NT2/D1 (cell line): ENCODE measurements around the gene SLC17A8.
A peak's percentile ranks its signal among the peaks of the same experiment; 100 is the strongest.

Experiments
- DNase-seq: peaks from one replicate; pipeline ENCODE4 v3.0.0-alpha.2; 2011; ENCODE audit warnings: low read depth, low spot score
- H3K27me3 ChIP-seq: 2 replicates; pipeline ENCODE4 v1.6.0; 2011; ENCODE audit warnings: mild to moderate bottlenecking; ENCODE audit not compliant: insufficient read length, insufficient read depth
- H3K36me3 ChIP-seq: 2 replicates; pipeline ENCODE4 v1.6.1; 2011; ENCODE audit warnings: mild to moderate bottlenecking, low read length, mixed read lengths; ENCODE audit not compliant: insufficient read depth, insufficient read length
- H3K4me1 ChIP-seq: 2 replicates; pipeline ENCODE4 v1.5.1; 2011; ENCODE audit not compliant: insufficient read depth, insufficient read length
- H3K4me3 ChIP-seq: 2 replicates; pipeline ENCODE4 v1.5.1; 2011; ENCODE audit warnings: low read depth; ENCODE audit not compliant: insufficient read length
- H3K9ac ChIP-seq: 2 replicates; pipeline ENCODE4 v1.6.0; 2011; ENCODE audit warnings: low read depth; ENCODE audit not compliant: insufficient read length
- H3K9me3 ChIP-seq: 2 replicates; pipeline ENCODE4 v1.5.1; 2011; ENCODE audit warnings: mild to moderate bottlenecking, low read length; ENCODE audit not compliant: insufficient read depth
- SUZ12 ChIP-seq: IDR thresholded peaks from 2 replicates; pipeline ENCODE4 v1.6.1; 2011; ENCODE audit not compliant: insufficient read length, insufficient read depth; ENCODE audit errors: extremely low read depth
- YY1 ChIP-seq: IDR thresholded peaks from 2 replicates; pipeline ENCODE4 v1.6.1; 2011; ENCODE audit not compliant: insufficient read length, insufficient read depth
- ZNF274 ChIP-seq: IDR thresholded peaks from 2 replicates; pipeline ENCODE4 v1.6.1; 2011; ENCODE audit warnings: mild to moderate bottlenecking, low read depth, low read length

SLC17A8 gene

DNA sequence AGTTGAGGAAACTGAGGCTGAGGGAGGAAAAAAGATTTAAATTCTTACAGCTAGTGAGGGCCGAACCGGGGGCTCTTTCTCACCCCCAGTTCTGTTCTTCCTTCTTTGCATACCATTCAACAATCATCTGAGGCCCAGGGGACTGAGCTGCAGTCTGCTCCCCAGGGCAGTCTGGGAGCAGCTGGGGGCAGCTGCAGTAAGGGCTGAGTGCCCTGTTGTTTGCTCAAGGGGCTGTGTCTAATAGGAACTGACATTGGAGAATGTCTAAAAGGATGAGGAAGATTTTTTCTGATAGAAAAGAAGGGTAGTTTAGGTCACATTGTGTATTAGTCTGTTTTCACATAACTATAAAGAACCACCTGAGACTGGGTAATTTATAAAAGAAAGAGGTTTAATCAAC, 42.2 kb downstream of the SLC17A8 start:
- Histone ChIP-seq H3K9ac (no peak overlapping the region), H3K9me3 (no peaks in the 10 kb centered on the region), H3K36me3 (no peaks in the 10 kb centered on the region), H3K4me1 (no peaks in the 10 kb centered on the region), H3K4me3 (no peak overlapping the region), H3K27me3 (no peaks in the 10 kb centered on the region)
- DNase-seq = no peak
- TF ChIP-seq ZNF274 (no peak), YY1 (no peak), SUZ12 (no peak)

DNA sequence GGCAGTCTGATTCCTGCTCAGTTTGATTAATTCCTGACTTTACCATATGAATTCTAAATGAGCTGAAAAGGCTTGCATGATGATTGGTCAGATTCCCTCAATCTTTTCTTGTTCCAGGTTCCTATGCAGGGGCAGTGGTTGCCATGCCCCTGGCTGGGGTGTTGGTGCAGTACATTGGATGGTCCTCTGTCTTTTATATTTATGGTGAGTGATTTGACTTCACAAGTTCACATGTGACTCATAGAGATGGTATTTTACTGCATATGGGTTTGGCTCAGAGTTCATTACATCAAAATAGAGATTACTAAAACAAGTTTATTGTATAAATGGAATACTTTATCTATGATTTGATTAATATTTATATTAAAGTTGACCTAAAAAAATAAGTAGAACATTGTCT, 44.8 kb downstream of the SLC17A8 start:
- no peak for TF ChIP-seq YY1
- no peak for TF ChIP-seq SUZ12
- no peak for TF ChIP-seq ZNF274

DNA sequence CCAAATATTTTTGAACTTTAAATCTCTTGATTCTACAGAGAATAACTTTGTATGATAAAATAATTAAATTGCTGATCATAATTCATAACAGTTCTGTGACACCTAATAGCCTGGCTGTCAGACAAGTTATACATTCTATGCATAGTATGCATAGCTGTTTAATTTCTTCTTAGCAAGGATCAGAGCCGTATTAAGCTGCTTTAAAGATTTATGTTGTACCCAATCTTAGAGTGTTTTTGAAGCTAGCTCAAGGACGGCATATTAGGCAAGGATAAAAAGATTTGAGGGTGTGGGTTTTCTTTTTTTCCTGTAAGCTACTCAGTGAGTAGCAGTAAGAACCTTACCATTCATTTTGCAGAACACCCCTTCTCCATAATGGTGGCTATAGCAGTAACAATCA, 45.9 kb downstream of the SLC17A8 start:
- H3K9me3 ChIP-seq = no peaks in the 10 kb centered on the region
- H3K27me3 ChIP-seq = no peaks in the 10 kb centered on the region
- no peak overlapping the region for H3K4me3 ChIP-seq
- no peak for DNase-seq
- no peaks in the 10 kb centered on the region for H3K36me3 ChIP-seq
- no peak for TF ChIP-seq ZNF274
- TF ChIP-seq YY1 = no peak
- no peak for TF ChIP-seq SUZ12
- no peaks in the 10 kb centered on the region for H3K4me1 ChIP-seq
- no peak overlapping the region for H3K9ac ChIP-seq

More for the DNA sequence above, 44.8 kb downstream of the SLC17A8 start:
- Histone ChIP-seq H3K9me3 (no peaks in the 10 kb centered on the region), H3K36me3 (no peaks in the 10 kb centered on the region), H3K27me3 (no peaks in the 10 kb centered on the region), H3K9ac (no peak overlapping the region), H3K4me1 (no peaks in the 10 kb centered on the region), H3K4me3 (no peak overlapping the region)
- no peak for DNase-seq

DNA sequence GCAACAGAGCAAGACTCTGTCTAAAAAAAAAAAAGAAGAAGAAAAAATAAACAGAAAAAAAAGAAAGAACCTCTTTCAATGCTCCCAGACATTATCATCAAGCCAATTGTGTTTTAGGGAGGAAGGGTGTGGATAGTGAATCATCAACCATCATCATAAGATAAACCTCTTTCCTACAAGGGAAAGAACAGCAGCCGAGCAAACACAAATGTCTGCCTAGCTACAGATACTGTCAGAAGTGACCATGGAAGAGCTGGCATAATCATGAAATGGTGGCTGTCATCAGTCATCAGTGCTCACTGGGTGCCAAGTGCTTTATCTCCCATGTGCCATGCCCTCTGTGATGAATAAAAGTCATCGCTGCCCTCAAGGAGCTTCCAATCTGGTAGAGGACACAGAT, 46.6 kb downstream of the SLC17A8 start:
- DNase-seq = no peak
- no peaks in the 10 kb centered on the region for H3K27me3 ChIP-seq
- TF ChIP-seq YY1 = no peak
- TF ChIP-seq SUZ12 = no peak
- no peak for TF ChIP-seq ZNF274

DNA sequence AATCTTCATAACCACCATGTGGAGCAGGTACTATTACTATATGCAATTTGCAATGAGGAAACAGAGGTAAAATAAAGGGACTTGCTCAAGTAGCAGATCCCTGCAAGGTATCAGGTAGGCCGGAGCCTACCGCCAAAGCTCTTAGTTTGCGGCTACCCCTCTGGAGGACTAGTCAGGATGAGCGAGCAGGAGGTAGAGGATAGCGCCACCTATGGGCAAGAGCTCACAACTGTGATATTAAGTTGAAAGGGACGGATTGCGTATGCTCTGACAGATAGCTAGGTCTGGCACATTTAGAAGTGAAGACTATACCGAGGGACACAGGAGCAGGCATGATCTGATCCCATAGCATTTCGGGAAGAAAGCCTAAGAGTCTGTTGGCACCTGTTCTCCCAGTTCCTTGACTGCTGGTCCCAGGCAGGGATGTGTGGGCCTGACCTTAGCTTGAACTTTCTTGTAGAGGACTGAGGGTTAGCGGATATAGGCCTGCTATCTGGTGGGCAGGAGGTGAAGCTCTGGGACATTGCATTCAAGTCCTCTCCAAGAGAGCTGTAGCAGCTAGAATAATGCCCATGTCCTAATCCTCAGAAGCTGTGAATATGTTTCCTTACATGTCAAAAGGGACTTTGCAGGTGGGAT, 48.0 kb downstream of the SLC17A8 start:
- H3K9me3 ChIP-seq = no peaks in the 10 kb centered on the region
- DNase-seq = peak; percentile 79
- H3K36me3 ChIP-seq = no peaks in the 10 kb centered on the region
- H3K4me3 ChIP-seq = no peak overlapping the region
- no peaks in the 10 kb centered on the region for H3K27me3 ChIP-seq
- H3K4me1 ChIP-seq = no peaks in the 10 kb centered on the region
- no peak for TF ChIP-seq YY1
- TF ChIP-seq SUZ12 = no peak
- no peak for TF ChIP-seq ZNF274
- H3K9ac ChIP-seq = no peak overlapping the region

More for the DNA sequence above, 46.6 kb downstream of the SLC17A8 start:
- Histone ChIP-seq H3K36me3 (no peaks in the 10 kb centered on the region), H3K9me3 (no peaks in the 10 kb centered on the region), H3K4me3 (no peak overlapping the region), H3K4me1 (no peaks in the 10 kb centered on the region), H3K9ac (no peak overlapping the region)

DNA sequence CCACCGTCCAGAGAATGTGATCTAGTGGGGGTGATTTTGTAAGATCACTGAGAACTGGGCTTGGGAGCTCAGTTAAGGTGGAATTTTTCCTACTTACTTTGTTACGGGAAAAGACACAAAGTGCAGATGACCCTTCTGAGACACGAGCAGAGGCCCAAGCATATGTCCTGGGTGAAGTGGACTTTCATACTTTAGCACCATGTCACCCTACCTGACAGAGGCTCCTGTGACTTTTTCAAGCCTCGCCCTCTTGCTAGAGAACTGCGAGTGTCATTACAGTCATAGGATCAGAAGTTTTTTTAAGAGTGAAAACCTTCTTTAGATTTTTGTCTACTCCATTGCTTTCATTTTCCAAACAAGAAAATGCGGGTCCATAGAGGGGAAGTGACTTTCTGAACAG, 56.1 kb downstream of the SLC17A8 start:
- DNase-seq = no peak
- H3K9ac ChIP-seq = no peak overlapping the region
- H3K4me3 ChIP-seq = no peak overlapping the region
- TF ChIP-seq SUZ12 = no peak
- no peak for TF ChIP-seq ZNF274
- no peak for TF ChIP-seq YY1
- H3K9me3 ChIP-seq = no peaks in the 10 kb centered on the region
- no peaks in the 10 kb centered on the region for H3K4me1 ChIP-seq
- H3K36me3 ChIP-seq = no peaks in the 10 kb centered on the region
- H3K27me3 ChIP-seq = no peaks in the 10 kb centered on the region

DNA sequence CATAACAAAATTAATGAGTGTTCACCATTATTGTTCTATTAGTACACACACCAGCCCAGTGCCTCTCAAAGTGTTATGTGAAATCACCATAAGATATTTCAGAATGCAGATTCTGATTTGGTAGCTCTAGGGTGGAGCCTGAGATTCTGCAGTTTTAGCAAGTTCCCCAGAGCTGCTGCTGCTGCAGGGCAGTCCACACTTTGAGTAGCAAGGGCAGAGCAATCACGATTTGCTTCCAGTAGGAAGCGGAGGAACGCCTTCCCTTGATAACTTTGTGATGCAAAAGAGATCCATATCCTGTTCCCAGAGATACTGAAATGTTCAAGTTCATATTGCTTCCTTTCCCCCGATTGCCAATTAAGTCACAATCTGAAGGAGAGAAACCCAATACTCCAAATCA, 57.9 kb downstream of the SLC17A8 start:
- TF ChIP-seq ZNF274 = no peak
- no peak for TF ChIP-seq YY1
- TF ChIP-seq SUZ12 = no peak
- Histone ChIP-seq H3K36me3 (no peaks in the 10 kb centered on the region), H3K27me3 (no peaks in the 10 kb centered on the region), H3K9ac (no peak overlapping the region), H3K9me3 (no peaks in the 10 kb centered on the region), H3K4me1 (no peaks in the 10 kb centered on the region), H3K4me3 (no peak overlapping the region)
- peak; percentile 18 for DNase-seq

DNA sequence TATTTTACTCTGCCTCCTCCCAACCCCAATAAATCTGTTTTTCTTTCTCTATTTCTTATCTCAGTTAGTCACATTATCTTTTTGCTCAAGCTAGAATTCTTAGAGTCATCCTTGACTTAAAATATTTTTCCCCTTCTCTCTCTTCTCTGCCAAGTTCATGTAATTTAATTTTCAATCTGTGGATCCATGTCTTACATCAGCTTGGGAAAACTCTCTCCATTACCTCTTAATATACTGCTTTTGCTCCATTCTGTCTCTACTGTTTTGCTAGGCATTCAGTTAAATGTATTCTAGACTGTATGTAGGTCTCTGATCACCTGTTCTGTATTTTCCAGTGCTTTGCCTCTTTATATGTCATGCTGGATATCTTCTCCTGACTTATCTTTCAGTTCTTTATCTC, 65.8 kb downstream of the SLC17A8 start:
- no peak for DNase-seq

More for the DNA sequence above, 65.8 kb downstream of the SLC17A8 start:
- Histone ChIP-seq H3K9me3 (no peaks in the 10 kb centered on the region), H3K36me3 (no peaks in the 10 kb centered on the region), H3K4me1 (no peaks in the 10 kb centered on the region), H3K9ac (no peak overlapping the region), H3K4me3 (no peak overlapping the region), H3K27me3 (no peaks in the 10 kb centered on the region)
- TF ChIP-seq SUZ12 (no peak), ZNF274 (no peak), YY1 (no peak)
